Measurements from ENCODE around the gene CHST15.

GRCh38 chr10:124082555-124082954 is 10.8 kb downstream of the CHST15 start:
- no peak for TF ChIP-seq CTCF (conservative IDR thresholded peaks at IDR 0.05; ENCODE audit: low read length)
- no peak for TF ChIP-seq EZH2phosphoT487 (IDR thresholded peaks at IDR 0.05; ENCODE audit: borderline replicate concordance, low read depth, low read length)
